Nucleus accumbens (tissue), 56 donors: ENCODE measurements around the gene TMEM150C.
A peak's percentile ranks its signal among the peaks of the same experiment; 100 is the strongest.
"Not testable (repeated sequence)": the region's sequence is repeated elsewhere in the genome, so short reads cannot be mapped to it uniquely, and the experiment has no call there.

Source experiments
- DNase-seq, 56 donors: peaks; one replicate each; lab custom pipeline; 2025; lab: John Stamatoyannopoulos, UW

Gene TMEM150C

DNA sequence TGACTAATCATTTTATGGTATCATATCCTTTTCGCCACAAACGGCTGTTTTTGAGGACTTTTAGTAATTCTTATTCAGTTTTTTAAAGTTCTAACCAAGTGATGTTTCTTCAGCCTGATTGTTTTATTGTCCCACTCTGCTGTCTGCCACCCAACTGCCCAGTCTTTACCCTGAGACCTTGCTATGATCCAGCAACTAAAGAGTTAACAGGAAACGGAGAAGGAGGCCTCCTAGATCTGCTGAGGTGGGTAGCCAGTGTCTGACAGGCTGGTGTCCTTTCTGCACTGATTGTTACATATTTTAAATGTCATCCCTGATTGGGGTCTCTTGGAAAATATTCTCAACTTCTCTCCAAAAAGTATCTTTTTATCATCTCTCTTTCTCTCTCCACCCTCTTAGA is 7.9 kb upstream of the TMEM150C start:
- DNase-seq = no peak

DNA sequence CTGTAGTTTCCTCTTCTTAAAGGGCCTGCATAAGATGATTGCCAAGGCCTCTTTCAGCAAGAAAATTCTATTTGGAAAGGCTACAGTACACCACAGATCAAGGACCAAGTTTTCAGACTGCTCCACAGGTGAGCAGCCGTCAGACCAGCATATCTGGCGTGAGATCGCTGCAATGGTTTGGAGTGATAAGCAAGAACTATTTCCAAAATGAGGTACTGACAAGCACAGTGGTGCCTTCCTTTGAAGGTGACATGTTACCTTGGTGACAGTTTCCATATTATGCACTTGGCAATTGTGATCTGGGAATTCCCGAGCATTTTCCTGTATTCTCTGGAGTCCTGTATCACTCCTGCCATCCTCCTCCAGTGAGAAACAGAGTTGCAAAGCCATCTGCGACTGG is 7.3 kb upstream of the TMEM150C start:
- no peak for DNase-seq

DNA sequence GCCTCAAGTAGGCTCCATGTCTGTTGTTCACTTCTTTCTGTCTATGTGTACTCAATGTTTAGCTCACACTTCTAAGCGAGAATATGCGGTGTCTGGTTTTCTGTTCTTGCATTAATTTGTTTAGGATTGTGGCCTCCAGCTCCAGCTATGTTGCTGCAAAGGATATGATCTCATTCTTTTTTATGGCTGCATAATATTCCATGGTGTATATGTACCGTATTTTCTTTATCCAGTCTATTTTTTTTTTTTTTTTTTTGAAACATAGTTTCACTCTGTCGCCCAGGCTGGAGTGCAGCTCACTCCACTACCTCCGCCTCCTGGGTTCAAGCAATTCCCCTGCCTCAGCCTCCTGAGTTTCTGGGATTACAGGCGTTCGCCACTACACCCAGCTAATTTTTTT is 5.7 kb upstream of the TMEM150C start:
- DNase-seq = no peak

DNA sequence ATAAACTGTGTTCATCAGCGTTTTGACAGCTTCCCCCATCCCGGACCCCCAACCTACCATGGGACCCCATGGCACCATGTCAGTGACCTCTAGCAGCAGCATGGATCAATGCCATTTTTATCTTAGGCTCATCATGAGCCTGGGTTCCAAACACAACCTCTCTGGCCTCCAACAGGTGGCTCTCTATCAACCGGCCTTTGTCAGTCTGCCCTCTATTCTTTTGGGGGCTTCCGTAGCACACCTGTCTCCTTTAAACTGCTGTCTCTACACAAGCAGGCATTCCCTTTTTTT is 721 bp upstream of the TMEM150C start:
- no peak for DNase-seq

DNA sequence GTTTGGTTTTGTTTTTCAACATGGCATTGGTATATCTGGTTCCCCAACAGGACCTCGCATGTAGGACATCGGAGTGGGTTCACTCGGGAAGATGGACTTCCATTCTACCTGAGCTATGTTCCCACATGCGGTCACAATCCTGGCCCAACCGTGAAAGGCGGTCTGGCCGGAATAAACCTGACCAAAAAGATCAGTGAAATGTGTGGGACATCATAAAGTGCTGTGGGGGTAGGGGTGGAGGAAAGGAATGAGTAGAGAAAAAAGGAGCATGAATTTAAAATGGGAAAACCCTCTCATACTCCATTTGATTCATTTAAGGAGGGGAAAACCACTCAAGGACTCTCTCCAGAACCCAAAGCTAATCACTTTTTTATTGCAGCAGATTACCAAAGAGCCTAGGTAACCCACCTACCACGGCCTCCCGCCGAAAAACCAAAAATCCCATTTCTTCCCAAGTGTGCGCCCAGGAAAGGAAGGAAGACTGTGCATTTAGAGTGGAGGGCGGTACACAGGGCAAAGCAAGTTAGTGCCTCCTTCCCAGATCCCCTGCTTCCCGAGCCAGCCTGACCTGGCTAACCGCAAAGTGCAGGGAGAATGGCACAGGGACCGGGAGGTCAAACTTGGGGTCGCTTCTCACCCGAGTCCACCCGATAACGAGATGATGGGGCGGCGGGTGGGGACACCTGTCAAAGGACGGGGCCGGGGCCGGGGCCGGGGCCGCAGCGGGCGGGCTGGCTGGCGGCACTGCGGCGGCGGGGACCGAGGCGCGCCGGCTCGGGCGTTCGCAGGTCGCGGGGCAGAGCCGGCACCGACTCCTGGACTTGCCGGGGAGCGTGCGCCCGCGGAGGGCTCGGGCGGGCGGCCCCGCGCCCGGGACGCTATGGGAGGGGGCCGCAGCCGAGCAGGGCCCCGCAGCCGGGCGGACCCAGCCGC is 669 bp downstream of the TMEM150C start:
- peak in 9 of 56 donors; percentile 0 to 38 (median 6) for DNase-seq

DNA sequence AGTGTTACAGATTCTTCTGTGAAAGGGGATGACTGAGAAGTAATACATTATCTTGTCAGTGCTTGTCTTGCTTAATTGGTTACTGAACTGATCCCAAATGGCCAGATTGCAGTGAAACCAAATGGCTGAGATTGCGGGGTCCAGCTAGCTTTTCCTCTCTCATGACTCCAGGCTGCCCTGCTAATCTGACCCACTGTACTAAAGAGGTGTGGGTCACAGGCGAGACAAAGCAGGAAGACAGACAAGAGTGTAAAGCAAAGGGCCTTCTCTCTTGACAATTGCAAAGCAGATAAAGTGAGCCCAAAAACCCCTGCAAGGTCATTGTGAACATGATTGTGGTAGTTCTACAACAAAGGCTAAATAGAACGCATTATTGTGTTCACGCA is 2.1 kb downstream of the TMEM150C start:
- DNase-seq = no peak

DNA sequence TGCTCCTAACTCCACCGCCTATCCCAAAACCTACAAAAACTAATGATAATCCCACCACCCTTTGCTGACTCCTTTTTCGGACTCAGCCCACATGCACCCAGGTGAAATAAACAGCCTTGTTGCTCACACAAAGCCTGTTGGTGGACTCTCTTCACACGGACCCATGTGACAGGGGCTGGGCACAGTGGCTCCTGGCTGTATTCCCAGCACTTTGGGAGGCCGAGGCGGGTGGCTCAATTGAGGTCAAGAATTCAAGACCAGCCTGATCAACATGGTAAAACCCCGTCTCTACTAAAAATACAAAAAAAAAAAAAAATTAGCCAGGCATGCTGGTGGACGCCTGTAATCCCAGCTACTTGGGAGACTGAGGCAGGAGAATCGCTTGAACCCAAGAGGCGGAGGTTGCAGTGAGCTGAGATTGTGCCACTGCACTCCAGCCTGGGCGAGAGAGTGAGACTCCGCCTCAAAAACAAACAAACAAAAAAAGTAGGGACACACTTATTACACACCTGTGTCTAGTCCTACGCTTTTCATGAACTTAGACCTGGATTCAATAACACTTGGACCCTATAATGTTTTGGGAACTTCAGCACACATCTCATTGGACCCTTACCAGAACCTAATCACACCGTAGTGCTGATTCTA is 2.6 kb downstream of the TMEM150C start:
- DNase-seq = peak in 19 of 56 donors; percentile 1 to 46 (median 11)

DNA sequence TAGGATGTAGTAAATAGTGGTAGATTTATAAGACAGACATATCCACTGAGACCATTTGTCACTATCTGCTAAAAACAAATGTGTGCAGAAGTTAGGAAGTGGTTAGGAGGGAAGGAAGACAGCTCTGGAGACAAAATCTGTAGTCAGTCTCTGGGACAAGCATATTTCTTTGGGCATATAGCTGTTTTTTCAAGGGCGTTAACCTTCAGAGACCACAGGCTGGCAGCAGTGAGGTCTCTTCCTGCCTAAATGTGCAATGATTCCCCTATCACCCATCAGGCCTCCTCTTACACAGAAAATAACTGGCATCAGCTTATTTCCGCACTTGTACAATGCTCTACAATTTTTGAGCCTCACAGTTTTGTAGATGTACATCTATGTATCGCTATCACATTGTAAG is 6.5 kb downstream of the TMEM150C start:
- peak in 2 of 56 donors; percentile 6 to 13 for DNase-seq

DNA sequence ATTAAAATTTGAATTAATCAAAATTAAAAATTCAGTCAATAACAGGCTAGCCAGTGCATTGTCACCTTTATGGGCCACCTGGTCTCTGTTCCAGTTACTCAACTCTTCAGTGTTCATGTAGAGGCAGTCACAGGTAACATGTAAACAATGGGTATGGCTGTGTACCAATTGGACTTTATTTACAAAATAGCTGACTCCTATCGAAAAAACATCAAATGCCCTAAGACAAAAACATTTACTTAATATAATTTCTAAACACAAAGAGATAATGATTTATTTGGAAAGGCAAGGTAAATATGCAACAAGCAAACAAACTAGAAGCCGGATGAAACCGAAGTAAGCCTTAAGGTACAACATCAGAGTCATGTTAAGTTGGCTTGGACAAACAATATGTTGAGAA is 8.8 kb downstream of the TMEM150C start:
- DNase-seq = no peak

DNA sequence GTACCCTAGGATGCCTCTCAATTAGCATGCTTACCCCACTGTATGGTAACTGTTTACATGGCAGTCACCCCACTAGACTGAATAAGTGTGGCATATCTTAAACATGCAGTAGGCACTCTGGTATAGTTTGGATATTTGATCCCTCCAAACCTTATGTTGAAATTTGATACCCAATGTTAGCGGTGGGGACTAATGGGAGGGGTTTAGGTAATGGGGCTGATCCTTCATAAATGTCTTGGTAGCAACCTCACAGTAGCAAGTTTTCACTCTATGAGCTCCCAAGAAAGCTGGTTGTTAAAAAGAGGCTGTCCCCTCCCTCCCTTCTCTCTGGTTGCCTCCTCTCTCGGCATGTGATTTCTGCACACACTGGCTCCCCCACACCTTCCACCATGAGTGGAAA is 10.1 kb downstream of the TMEM150C start:
- no peak for DNase-seq

DNA sequence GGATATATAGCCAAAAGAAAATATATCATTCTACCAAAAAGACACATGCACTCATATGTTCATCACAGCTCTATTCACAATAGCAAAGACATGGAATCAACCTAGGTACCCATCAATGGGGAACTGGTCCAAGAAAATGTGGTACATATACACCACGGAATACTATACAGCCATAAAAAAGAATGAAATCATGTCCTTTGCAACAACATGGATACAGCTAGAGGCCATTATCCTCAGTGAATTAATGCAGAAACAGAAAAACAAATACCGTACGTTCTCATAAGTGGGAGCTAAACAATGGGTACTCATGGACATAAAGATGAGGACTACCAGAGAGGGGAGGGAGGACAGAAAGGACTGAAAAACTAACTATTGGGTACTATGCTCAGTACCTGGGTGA is 13.9 kb downstream of the TMEM150C start:
- DNase-seq = not testable (repeated sequence)

DNA sequence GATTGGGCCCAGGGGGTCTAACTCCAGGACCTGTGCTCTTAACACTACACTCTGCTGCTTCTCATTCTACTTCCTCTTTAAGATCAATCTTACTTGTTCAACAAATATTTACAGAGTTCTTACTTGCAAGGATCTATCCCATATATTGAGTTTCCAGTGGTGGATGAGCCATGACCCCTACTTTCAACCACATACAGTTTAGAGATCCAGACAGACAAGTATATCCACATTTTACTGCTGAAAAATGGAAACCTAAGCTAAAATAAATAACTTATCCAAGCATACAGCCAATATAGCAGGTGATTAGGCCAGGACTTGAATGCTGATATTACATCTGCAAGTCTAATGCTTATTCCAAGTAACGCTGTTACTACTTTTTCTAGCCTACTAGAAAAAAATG is 18.7 kb downstream of the TMEM150C start:
- DNase-seq = no peak

DNA sequence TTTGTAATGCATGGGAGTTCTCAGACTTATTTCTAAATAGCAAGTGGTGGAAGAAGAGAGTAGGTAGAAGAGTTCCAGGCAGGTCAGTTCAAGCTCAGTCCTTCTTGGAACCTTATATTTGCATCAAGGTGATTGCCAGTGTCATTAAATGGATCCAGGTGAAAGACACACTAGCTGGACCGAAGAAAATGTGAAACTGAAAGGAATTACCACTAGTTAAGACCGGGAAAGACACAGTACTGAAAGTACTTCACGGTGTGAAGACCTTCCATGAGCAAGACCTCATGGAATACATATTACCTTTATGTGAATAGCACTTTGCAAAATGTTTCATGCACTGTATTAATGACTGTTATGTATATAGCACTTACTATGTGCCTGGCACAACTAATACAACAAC is 19.1 kb downstream of the TMEM150C start:
- no peak for DNase-seq

DNA sequence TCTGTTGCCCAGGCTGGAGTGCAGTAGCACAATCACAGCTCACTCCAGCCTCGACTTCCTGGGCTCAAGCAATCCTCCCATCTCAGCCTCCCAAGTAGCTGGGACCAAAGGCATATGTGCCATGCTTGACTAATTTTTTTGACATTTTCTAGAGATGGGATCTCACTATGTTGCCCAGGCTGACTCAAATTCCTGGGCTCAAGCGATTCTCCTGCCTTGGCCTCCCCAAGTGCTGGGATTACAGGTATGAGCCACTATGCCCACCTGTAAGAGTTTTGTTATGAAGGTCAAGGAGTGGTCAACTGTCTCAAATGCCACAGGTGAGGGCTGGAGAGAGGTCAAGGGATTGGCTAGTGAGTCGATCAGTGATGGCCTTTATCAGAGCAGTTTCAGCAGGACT is 32.5 kb downstream of the TMEM150C start:
- no peak for DNase-seq

DNA sequence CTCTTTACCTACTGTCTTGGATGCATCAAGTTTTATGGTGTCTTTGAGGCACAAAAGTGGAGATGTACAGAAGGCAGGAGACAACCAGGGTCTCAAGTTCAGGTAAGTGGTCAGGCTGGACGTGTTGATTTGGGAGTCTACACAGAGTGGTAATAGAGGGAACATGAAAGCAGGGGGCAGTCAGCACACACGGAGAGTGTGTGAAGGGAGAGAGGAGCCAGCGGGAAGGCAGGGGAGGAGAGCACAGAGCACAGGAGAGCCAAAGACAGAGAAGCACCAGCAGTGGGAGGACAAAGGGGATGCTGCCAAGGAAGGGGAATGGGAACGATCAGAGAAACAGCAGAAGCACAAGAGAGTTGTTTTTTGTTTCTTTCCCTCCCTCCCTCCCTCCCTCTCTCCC is 32.9 kb downstream of the TMEM150C start:
- DNase-seq = no peak

DNA sequence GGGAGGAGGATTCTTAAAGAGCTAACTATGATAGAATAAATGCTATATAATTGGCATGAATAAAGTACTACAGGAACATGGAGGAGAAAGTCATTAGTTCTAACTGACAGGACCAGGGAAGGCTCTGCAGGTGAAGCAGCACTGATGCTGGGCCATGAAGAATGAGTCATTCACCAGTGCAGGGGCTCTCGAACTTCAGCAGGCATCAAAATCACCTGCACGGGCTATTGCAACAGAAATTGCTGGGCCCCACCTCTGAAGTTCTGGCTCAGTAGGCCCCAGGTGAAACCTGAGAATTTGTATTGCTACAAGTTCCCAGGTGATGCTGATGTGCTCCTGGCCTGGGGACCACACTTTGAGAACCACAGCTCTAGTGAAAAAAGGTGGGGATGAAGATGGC is 33.7 kb downstream of the TMEM150C start:
- DNase-seq = no peak

DNA sequence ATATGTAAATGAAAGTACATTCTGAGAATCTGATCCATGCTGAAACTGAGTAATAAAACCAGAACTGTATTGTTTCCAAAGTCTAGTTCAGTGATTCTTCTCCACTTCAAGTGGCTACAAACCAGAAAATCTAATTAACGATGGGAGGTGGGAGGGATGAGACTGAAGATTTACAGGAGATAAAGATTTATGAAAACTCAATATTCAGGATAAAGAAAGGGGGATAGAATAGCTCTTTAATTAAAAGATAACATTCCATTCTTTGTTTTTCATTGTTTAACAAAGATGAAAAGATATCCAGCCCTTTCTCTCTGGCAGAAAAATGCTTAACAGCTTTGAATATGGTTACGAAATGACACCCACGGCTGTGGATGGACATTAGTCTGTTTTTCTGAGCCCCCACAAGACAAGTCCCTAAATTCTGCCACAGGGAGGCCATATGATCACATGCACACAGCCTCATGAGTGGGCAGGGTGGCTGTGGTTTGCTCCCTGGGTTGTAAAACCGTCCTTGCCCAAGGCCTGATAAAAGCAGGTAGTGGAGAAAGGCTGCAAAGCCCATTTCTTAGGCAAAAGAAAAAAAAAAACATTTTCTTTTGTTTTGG is 36.4 kb downstream of the TMEM150C start:
- DNase-seq = no peak

DNA sequence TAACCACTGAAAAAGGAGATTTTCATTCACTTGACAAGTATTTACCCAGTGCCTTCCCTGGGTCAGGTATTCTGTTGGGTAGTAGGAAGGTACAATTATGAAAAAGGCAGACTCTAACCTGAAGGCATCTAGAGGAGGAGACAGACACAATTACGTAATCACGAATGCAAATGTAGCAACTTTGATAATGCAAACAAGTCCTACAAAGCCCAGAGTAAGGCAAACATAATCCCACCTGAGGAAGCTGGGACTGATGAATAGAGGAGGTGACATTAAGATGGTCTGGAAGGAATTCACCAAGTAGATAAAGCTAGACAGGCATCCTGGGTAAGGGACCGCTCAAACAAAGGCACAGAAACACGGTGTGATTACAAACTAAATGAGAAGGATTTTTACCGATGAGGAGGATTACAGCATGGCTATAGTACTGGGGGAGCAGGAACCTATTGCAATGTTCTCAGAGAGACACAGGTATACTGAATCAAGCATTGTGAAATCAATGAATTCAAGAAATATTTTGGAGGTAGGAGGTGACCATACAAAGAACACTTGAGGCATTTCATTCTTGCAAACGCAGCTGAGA is 37.1 kb downstream of the TMEM150C start:
- no peak for DNase-seq

DNA sequence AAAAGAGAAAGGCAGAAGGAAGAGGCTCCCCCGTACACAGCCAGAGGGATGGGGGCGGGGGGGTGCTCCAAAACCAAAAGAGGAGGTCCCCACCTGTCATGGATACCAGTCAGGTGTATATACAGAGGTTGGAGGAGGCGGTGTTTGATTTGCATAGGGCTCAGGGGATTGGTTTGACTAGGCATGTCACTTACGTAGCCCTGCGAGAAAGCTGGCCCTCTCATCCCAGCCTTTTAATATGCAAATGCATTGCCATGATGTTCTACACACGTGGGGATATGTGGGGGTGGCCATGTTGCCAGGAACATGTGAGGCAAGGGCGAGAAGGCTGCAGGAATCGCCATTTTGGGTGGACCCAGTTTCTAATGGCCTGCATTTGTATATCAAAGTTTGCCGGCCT is 38.6 kb downstream of the TMEM150C start:
- no peak for DNase-seq

DNA sequence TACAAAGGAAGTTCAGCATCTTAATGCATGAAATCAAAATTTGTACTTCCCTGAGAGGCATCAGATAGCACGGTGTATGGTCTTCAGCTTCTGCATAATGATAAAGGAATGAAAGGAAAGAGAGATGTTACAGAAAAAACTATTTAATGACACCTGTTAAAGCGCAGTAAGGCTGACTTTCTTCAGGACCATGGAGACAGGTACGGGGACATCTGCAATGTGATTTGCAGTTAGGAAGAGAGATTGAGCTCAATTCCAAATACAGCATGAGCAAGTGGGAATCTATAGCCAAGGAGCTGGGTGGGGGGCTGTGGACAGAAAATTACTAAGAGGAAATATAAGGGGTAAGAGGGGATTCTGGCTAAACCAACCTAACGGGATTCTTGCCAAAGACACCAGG is 39.3 kb downstream of the TMEM150C start:
- DNase-seq = no peak

DNA sequence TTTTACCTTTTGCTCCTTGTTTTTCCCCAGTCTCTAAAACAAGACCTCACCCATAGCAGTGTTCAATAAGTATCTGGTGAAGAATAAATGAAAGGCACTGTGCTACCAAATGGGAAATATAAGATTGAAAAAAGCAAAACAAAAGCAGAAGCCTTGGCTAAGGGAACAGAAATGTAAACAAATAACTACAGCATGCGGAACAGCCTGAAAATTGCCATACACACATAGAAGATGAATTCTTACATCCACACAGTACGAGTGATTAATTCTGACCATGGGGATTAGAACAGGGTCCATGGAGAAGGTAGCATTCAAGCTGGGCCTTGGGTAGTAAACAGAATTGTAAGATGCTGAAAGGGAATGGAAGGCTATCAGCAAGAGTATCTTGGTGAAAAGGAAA is 40.5 kb downstream of the TMEM150C start:
- no peak for DNase-seq

DNA sequence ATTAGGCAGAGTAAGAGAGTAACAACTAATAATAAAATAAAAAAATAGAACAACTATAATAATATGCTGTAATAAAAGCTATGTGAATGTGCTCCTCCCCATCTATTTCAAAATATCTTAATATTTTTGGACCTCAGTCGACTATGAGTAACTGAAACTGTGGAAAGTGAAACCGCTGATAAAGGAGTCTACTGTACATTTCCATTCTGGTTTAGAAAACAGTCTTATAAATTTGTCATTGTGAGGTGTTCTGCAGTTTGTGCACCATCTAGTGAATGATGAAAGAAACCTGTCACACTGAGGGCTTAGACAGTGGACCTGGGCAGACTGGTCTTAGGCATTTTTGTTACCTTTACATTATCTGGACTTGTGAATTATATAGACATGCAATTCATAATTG is 42.0 kb downstream of the TMEM150C start:
- DNase-seq = no peak
